Lung (tissue), 13 donors: ENCODE results near the gene FBLN1. TPM values are rescaled to one million over a fixed set of nuclear protein-coding genes. Genes with fewer than 3 reads are reported as not detected.

Source experiments
- ATAC-seq: fragments of 200-7000 bp; cut with Tn5 transposase; one replicate; pipeline ENCODE4 v1.9.1; 2020; ENCODE audit warnings: moderate number of reproducible peaks; ENCODE audit not compliant: insufficient read depth, low FRiP score
- DNase-seq, 3 donors: peaks; one replicate each; pipeline ENCODE4 v3.0.0-alpha.2; 2013 to 2017
- H3K27ac ChIP-seq, 2 donors: one replicate each; pipeline ENCODE4 v1.5.1; 2013; ENCODE audit warnings: mild to moderate bottlenecking in 2 of 2, moderate library complexity in 2 of 2, control low read depth in 1 of 2, inconsistent platforms in 1 of 2, low read depth in 1 of 2, low read length in 1 of 2
- H3K27me3 ChIP-seq, 3 donors: one replicate each; pipeline ENCODE4 v1.5.1; 2013; ENCODE audit warnings: low read length in 2 of 3; ENCODE audit not compliant: control insufficient read depth in 3 of 3, insufficient read depth in 3 of 3
- H3K36me3 ChIP-seq, 4 donors: one replicate each; pipeline ENCODE4 v1.5.1; 2013; ENCODE audit warnings: low read length in 4 of 4, mild to moderate bottlenecking in 1 of 4, moderate library complexity in 1 of 4; ENCODE audit not compliant: control insufficient read depth in 4 of 4, insufficient read depth in 4 of 4
- H3K4me1 ChIP-seq, 5 donors: one replicate each; pipeline ENCODE4 v1.5.1; 2013; ENCODE audit warnings: low read length in 5 of 5, mild to moderate bottlenecking in 2 of 5, moderate library complexity in 1 of 5; ENCODE audit not compliant: control insufficient read depth in 5 of 5, insufficient read depth in 5 of 5
- H3K4me3 ChIP-seq: one replicate; pipeline ENCODE4 v1.5.1; 2013; ENCODE audit warnings: mild to moderate bottlenecking, control low read depth, moderate library complexity
- H3K9ac ChIP-seq, 2 donors: one replicate each; pipeline ENCODE4 v1.5.1; 2013; ENCODE audit warnings: low read length in 2 of 2, control low read depth in 1 of 2; ENCODE audit not compliant: insufficient read depth in 1 of 2
- H3K9me3 ChIP-seq, 4 donors: one replicate each; pipeline ENCODE4 v1.5.1; 2013; ENCODE audit warnings: low read length in 3 of 4, mild to moderate bottlenecking in 1 of 4, moderate library complexity in 1 of 4; ENCODE audit not compliant: control insufficient read depth in 4 of 4, insufficient read depth in 3 of 4
- CTCF ChIP-seq: IDR thresholded peaks from 2 replicates; pipeline ENCODE4 v1.5.1; 2012; ENCODE audit warnings: mild to moderate bottlenecking; ENCODE audit errors: control extremely low read depth, extremely low read depth
- WGBS, 2 donors: extraction: QIAGEN DNeasy Blood & Tissue Kit; methylation state at CpG; one replicate each; pipeline ENCODE4 v1.1.7; 2013; 5-methylcytosine and 5-hydroxymethylcytosine counted together
- polyA plus RNA-seq, 2 donors: library from polyadenylated mRNA; stranded (reverse); fragments of 200-250 nt; gene quantifications; one replicate each; pipeline ENCODE4 v1.2.1, GENCODE V29; 2013
- small RNA-seq: library from RNA; depleted of rRNA; stranded (forward); fragments of <200 nt; gene quantifications from one replicate; pipeline ENCODE3, GENCODE V24; 2014; ENCODE audit warnings: low replicate concordance
- total RNA-seq, 2 donors: library from RNA; depleted of rRNA in 1 of 2; stranded (reverse); fragments of >200 nt in 1 of 2; gene quantifications; one replicate each; pipeline ENCODE4 v1.2.1, GENCODE V29; 2014 to 2021
- donor health status: control.
- donor health status: control.
- donor health status: Bipolar disorder and iron deficiency.
- donor health status: healthy.
- donor health status: DM: yes; HTN: yes; CAD: no.

FBLN1 gene
- total and polyA plus RNA-seq, 4 donors, result 82.7 to 357 (median 233) TPM

GRCh38 chr22:45648301-45649117, 145.8 kb downstream of the FBLN1 start:
- DNase-seq, result no peak
- Histone ChIP-seq H3K36me3 (peaks cover 0 to 6% (median 0%) of the 10 kb centered on the region in 4 donors), H3K4me1 (peaks cover 0 to 11% (median 0%) of the 10 kb centered on the region in 5 donors), H3K9ac (no peak overlapping the region), H3K9me3 (no peaks in the 10 kb centered on the region), H3K27me3 (peaks cover 0 to 2% (median 0%) of the 10 kb centered on the region in 3 donors), H3K27ac (no peak overlapping the region), H3K4me3 (no peak overlapping the region)
- TF ChIP-seq CTCF, result no peak
- WGBS, 2 donors, result 75 to 79% methylated on average over 23 to 24 of the region's 24 CpGs
- ATAC-seq, result no peak

- Histone ChIP-seq H3K27me3 (peaks cover 0 to 2% (median 0%) of the 10 kb centered on the region in 3 donors), H3K9me3 (no peaks in the 10 kb centered on the region), H3K4me1 (peaks cover 0 to 11% (median 0%) of the 10 kb centered on the region in 5 donors), H3K9ac (no peak overlapping the region), H3K4me3 (no peak overlapping the region), H3K27ac (no peak overlapping the region), H3K36me3 (peaks cover 0 to 6% (median 0%) of the 10 kb centered on the region in 4 donors)
- no peak for DNase-seq
- TF ChIP-seq CTCF, result no peak
- 95 to 97% methylated on average over 6 of the region's 6 CpGs for WGBS, 2 donors
- no peak for ATAC-seq
These were observed 147.1 kb downstream of the FBLN1 start for GRCh38 chr22:45649809-45650208.

GRCh38 chr22:45650721-45651120, 148.0 kb downstream of the FBLN1 start:
- WGBS, 2 donors, result 97% methylated on average over 12 of the region's 12 CpGs

More at GRCh38 chr22:45650721-45651120, 148.0 kb downstream of the FBLN1 start:
- no peak overlapping the region for H3K4me3 ChIP-seq
- ATAC-seq (no peak), DNase-seq (no peak)
- no peak overlapping the region for H3K9ac ChIP-seq
- TF ChIP-seq CTCF, result no peak
- H3K4me1 ChIP-seq, result peaks cover 0 to 10% (median 0%) of the 10 kb centered on the region in 5 donors
- H3K36me3 ChIP-seq, result peaks cover 0 to 6% (median 0%) of the 10 kb centered on the region in 4 donors
- no peaks in the 10 kb centered on the region for H3K9me3 ChIP-seq
- H3K27ac ChIP-seq, result no peak overlapping the region
- no peaks in the 10 kb centered on the region for H3K27me3 ChIP-seq

Small RNA genes lying within 50 kb of the gene (small RNA-seq; reads per million reads assigned to genes)
- not detected for gene RNU6-1161P

Other genes starting within 250 kb of the FBLN1 start
- not detected for gene UPK3A, start 217.9 kb upstream of the FBLN1 start, total RNA-seq
- under 1 TPM; 0.30 to 0.55 TPM for gene UPK3A, start 217.9 kb upstream of the FBLN1 start, polyA plus RNA-seq
- gene FAM118A, start 192.9 kb upstream of the FBLN1 start, total RNA-seq, result 10 to 100 TPM; 14.6 to 42.3 TPM
- 10 to 100 TPM; 12.0 to 71.8 TPM for gene FAM118A, start 192.9 kb upstream of the FBLN1 start, polyA plus RNA-seq
- not detected for gene SMC1B, start 89.3 kb upstream of the FBLN1 start, total RNA-seq
- under 1 TPM; 0.01 to 0.04 TPM for gene SMC1B, start 89.3 kb upstream of the FBLN1 start, polyA plus RNA-seq
- gene RIBC2, start 89.2 kb upstream of the FBLN1 start, total RNA-seq, result 1 to 10 TPM; 7.0 to 8.1 TPM
- gene RIBC2, start 89.2 kb upstream of the FBLN1 start, polyA plus RNA-seq, result 1 to 10 TPM; 2.8 to 4.4 TPM
- 100 to 1,000 TPM; 120 to 164 TPM for gene ATXN10, start 169.0 kb downstream of the FBLN1 start, total RNA-seq
- 10 to 100 TPM; 41.9 to 64.7 TPM for gene ATXN10, start 169.0 kb downstream of the FBLN1 start, polyA plus RNA-seq